GM20431 (cell line): Measurements from ENCODE around the gene EMX1.
"Not testable (repeated sequence)": the region's sequence is repeated elsewhere in the genome, so short reads cannot be mapped to it uniquely, and the experiment has no call there.

Source experiments
- in situ Hi-C: fragments of 300-500 bp; cut with MseI, MboI; formaldehyde crosslinking; loops from one replicate; pipeline ENCODE4 v1.15.0; 2020; ENCODE audit warnings: low sequenced_read_pairs; ENCODE audit not compliant: unreplicated experiment

EMX1 gene

DNA sequence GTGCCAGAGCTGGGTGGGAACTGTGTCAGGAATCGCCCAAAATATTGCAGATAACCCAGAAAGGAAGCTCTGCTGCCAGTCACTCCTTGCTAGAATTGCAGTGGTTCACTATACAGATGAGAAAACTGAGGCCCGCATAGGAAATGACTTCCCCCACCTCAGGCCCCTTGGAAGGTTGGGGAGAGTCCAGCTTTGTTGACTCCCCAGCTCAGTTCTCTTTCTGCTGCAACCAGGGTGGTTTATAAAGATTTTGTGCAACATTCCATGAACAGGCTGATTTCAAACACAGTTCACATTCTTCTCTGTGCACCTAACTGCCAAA, 18.8 kb upstream of the EMX1 start:
- in situ Hi-C loops, result no loop called here

DNA sequence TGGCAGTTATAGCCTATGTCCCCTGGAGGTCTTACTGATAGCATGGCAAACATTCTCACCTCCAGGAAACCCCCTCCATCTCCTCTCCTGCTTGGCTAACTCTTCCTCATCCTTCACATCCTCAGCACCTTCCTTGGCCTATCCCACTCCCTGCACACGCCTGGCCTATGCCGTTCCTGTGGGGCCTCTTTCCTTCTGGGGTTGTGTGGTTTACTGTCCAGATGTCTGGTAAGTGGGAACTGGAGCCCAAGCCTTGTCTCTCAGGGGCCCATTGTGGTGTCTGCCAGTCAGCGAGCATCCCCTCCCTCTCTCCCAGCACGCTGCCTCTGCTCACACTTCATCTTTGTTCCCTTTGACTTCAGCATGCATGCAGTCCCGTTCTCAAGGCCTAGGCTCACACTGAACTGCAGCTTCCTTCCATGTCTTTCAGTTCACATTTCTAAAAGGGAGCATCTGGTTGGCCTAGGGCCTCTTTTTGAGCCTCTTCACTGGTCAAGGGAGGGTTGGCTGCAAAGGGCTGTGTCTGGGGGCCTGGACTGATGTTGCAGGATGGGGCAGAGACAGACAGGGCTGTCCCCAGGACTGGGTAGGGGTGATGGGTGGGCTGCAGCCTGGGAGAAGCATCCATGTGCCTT, 17.0 kb upstream of the EMX1 start:
- in situ Hi-C loops, result no loop called here

DNA sequence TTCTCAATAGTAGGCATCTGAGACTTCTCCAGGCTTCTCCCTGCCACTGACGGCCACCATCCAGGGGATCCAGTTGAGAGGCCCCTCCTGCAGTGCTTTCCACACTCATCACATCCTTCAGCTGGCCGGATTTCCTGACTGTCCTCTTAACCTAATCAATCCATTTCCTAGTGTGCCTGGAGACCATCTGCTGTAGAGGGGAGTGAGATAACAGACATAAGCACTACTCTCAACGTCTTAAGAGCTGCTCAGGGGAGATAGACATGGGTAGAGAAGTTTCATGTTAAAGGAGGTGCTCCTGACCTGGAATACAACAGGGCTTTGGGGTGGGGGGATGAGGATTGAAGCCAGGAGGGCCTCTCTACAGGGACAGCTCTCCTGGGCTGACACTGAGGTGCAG, 15.9 kb upstream of the EMX1 start:
- in situ Hi-C loops, result no loop called here

DNA sequence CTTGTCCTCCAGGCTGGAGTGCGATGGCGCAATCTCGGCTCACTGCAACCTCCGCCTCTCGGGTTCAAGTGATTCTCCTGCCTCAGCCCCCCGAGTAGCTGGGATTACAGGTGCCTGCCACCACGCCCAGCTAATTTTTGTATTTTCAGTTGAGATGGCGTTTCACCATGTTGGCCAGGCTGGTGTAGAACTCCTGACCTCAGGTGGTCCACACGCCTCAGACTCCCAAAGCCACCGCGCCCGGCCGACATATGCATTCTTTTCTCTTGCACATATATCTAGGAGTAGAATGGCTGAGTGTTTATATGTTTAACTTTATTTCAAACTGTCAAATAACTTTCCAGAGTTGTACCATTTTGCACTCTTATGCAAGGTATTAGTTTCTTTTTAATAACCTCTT, 9.9 kb upstream of the EMX1 start:
- in situ Hi-C loops, result not testable (repeated sequence)

DNA sequence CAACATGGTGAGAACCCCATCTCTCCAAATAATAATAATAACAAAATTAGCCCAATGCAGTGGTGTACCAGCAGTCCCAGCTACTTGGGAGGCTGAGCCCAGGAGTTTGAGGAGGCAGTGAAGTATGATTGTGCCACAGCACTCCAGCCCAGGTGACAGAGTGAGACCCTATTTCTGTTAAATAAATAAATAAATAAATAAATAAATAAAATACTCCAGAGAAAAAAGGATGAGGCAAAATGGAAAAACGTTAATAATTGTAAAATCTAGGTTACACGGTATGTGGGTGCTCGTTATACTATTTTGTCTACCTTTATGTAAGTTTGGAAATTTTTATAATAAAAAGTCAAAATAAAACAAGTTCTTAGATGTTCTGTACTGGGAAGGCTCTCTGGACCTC, 8.6 kb upstream of the EMX1 start:
- in situ Hi-C loops, result no loop called here

DNA sequence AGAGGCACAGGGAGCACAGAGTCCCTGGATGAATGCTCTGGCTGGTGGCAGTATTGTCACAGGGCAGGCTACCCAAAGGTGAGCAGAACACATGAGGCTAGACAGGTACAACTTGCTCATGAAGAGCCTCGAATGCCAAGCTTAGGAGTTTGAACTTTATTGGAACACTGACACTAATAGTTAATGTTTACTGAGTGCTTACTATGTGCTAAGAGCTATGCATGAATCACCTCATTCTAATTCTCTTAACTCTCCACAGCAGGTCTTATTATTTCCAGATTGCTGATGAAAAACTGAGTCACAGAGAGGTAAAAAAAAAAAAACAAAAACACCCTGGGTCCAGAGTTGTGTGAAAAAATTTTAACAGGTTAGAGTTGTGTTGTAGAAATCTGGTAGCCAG, 6.1 kb upstream of the EMX1 start:
- in situ Hi-C loops, result no loop called here

DNA sequence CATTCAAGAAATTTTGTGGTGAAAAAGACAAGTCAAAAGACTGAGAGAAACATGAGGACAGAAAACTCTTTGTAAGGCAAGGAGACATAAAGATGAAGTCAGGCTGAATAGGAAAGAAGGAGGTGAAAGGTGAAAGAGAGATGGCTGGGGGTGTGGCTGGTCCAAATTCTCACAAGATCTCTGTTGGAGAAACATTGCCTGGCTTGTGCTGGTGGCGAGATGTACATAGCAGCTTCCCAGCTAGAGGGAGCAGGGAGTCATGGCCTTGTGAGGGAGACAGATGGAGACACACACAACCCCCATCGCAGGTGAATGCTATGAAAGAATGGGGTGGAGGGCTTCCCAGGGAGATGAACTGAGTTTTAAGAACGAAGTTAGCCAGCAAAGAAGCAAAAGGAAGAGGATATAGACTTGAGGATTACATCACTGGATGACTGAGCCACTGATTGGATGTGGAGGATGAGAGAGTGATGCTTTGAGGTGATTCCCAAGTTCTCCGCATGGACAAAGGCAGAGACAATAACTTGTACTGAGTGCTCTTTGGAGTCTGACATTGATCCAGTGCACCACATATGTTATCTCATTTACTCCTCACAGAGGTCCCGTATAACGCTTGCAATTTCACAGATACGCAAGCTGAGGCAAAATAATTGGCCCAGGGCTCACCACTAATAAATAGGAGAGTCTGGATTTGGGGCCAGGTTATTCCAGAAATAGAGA, 3.7 kb upstream of the EMX1 start:
- in situ Hi-C loops, result no loop called here

DNA sequence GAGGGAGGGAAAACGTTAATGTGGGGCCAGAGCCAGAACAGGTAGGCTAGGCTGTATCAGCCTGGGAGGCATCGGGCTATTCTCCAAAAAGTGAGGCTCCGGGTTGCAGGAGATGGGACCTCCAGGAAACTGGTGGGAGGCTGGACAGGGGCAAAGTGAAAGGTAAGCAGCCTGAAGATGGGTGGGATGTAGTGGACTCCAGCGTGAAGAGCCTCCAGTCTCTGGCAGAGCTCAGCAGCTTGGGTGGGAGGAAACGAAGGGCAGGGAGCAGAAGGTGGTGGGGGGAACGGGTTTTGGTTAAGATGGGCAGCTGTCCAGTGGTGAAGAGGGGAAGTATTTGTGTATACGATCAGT, 3.1 kb upstream of the EMX1 start:
- in situ Hi-C loops, result no loop called here

DNA sequence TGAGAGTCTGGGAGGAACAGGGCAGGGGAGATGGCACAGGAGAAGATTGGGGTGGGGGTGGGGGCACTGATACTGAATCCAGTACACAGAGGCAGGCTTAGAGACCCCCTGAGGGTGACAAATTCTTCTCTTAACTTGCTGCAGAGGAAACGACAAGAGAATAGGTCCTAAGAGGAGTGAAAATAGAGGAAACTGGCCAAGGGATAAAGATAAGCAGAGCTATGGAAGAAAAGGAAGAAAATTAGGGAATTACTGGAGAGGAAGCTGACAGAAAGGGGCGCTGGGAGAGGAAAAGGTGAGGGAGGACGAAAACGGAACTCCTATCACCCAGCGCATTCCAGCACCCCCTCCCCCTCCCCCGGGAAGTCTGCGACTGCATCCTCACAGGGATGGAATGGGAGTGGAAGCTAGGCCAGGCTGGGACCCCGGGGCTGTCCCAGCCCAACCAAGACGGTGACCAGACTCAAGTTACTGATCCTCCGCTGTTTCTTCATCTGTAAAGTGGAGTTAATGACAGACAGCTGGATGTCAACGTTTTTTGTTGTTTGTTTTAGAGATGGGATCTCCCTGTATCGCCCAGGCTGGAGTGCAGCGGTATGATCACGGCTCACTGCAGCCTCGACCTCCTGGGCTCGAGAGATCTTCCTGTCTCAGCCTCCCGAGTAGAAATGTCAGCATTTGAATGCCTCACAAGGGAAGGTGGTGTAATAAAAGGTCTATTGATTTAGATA, 2.6 kb upstream of the EMX1 start:
- in situ Hi-C loops, result no loop called here

DNA sequence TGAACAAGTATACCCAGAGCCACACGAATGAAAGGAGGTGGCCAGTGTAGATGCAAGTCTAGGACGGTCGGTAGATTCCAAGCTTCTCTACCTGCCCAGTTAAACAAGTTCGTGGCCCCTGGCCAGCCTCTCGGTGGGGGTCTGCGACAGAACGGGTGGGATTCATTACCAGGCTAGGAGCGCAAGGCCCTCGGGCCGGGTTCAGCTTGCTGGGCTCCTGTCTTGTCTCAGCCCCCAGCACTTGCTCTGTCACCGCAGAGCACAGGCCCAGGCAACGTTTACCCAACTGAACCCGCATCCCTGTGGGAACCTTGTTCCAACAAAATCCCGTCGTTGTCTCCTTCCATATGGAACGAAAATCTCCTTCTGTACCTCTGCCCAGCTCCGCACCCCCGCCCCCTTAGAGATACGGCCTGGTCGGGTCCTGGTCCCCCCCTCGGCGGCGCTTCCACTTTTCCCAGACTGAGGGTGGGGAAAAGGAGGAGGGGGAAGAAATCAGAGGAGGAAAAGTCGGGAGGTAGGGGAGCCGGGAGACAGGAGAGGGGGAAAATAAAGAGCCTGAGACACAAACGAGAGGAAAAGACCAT, 1.9 kb upstream of the EMX1 start:
- in situ Hi-C loops, result no loop called here

DNA sequence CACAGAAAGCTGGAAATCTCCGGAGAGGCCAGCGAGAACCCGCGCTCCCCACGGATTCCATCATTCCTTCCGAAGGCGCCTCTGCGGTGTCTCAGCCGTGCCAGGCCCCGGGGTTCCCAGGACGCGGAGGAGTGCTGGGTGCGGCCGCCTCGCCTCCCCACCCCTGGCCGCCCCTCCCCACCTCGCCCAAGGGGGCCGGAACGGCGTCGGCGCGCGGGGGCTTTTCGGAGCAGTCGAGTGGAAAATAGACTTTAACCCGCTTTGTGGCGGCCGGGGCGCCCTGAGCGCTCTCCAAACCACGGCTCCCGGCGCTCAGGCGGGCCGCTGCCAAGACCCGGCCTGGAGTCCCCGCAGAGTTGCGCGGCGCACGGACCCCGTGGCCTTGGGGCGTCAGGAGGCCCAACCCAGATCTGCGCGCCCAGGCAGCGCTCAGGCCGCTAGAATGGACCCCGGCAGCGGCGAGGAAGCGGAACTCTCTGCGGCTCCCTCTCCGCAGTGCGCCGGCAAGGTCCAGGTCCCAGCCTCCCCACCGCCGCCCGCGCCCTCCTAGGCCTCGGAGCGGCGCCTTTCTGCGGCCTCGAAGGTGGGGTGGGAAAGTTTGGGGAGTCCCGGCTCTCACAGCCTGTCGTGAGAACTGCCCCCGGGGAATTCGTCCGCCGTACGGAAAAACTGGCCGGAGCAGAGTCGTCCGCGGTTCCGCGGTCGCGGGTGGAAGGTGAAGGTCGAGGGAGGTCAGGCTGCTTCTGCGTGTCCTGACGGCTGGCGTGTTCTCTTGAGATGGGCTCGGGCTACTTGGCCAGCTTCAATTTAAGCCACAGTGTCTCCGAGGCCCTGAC, 1.2 kb upstream of the EMX1 start:
- in situ Hi-C loops, result no loop called here

DNA sequence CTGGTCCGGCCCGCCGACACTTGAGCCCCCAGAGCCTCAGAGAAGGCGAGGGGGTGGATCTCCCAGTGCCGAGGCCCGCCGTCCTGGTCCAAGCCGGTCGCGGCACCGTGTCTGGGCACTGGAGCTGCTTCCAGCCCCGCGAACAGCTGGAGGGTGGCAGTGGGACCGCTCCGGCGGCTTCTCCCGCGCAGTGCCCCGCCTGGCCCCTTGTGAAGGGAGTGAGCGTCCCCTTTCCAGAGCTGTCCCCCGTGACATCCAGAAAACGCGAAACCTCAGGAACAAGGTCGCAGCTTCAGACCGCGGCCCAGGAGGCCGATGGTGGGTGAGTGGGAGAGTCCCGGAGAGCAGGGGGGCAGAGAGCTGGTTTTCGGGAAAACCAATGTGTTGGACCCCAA, 579 bp upstream of the EMX1 start:
- in situ Hi-C loops, result no loop called here

DNA sequence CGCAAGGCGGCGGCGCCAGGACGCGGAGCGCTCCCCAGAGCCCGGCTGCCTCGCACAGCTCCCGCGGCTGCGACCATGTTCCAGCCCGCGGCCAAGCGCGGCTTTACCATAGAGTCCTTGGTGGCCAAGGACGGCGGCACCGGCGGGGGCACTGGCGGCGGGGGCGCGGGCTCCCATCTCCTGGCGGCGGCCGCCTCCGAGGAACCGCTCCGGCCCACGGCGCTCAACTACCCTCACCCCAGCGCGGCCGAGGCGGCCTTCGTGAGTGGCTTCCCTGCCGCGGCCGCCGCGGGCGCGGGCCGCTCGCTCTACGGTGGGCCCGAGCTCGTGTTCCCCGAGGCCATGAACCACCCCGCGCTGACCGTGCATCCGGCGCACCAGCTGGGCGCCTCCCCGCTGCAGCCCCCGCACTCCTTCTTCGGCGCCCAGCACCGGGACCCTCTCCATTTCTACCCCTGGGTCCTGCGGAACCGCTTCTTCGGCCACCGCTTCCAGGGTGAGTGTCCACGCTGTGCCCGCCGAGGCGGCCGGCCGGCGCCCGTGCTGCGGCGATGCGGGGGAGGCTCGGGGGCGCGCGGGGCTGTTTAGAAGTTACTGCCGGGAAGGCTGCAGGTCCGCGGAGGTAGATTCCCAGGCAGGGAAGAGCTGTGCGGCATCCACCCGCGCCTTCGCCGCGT, 696 bp downstream of the EMX1 start:
- in situ Hi-C loops, result no loop called here

DNA sequence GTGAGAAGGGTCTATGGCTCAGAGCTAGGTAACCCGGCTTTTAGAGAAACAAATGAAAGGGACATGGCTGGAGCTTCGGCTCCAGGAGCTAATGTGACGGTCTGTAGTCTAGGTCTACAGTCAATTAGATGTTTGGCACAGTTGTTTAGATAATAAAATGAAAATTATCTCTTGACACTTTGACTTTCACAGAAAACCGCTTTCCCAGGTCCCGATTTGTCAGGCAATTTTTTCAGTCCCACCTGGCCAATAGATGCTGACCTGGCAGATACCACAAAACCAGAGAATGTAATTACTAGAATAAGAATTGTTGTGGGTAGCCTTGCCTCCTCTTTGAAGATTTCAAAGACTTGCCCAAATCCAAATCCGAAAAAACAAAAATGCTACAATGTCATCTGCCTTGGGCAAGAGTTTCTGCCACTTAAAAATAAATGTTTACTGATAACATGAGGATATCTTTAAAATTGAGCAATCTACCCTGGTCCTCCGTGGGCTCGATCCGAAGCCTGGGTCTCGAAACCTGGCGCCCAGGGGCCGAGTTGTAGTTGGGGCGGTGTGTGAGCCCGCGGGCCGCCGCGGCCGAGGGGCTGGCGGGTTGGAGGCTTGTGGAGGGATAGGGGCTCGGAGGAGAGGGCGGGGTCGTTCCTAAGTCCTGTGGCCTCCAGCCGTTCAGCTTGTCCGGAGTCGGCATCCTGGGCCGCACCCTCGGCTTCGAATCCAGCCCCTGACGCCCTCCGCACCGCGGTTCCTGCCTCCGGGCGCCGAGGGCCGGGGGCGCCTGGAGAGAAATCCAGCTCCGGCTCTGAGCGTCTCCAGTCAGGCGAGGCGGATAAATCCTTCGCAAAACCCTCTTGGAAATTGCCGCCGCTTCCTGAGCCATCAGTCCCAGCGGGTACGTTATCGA, 2.3 kb downstream of the EMX1 start:
- in situ Hi-C loops, result no loop called here

DNA sequence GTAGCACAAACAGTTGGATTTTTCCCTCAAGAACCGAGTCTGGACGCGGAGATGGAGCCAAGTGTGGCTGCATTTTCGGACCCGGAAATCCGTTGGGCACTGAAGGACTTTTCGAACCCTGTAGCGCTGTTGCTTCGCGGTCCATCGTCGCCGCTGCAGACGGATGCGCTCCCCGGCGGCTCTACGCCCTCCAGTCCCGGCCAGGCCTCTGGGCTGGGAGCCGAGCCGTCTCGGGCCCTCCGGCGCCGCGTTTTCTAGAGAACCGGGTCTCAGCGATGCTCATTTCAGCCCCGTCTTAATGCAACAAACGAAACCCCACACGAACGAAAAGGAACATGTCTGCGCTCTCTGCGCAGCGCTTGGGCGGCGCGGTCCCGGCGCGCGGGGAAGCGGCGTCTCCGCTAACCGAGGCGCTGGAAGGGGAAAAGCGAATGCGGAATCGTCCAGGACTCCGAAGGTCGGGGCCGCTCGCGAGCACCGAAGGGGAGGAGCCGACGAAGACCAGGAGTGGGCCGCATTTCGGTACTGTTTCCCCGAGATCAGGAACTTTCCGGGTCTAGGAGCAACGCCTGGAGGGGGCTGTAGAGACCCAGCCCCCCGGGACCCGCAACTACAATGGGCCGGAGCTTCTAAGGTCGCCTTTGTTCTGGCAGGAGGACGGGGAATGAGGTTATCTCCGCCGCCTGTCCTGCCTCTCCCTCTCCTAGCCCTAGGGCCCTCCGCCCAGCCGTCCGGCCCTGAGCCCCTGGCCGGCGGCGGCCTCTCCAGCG, 3.2 kb downstream of the EMX1 start:
- in situ Hi-C loops, result no loop called here

DNA sequence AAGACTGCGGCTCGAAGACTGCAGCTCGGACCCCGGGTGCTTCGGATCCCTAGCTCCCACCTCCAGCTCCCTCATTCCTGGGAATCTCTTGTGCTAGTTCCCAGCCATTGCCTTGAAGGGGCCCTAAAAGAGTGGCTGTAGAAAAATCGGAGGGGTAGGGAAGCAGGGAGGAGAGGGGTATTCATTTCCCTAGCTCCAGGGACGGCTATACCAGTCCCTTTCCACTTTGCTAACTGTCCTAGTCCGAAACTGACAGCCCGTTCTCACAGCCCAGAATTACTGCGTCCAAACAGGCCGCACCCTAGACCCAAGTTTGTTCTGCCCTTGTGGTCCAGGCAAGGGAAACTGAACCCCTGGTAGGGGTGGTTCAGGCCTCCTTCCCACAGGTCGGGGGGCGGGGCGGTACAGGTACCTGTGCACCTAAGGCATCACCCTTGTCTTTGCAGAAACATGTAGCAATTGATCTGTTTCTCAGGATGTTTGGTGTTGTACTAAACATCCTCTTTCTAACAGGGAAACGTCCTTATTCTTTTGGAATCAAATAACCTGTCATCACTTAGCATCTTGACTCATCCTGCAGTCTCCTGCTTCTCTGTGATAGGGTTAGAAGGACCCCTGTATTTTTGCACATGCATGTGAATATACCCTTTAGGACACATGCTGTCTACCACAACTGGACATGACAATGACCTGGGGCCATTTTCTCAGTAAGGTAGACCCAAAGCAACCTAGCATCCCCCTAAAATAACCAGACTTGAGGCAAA, 4.0 kb downstream of the EMX1 start:
- in situ Hi-C loops, result no loop called here

DNA sequence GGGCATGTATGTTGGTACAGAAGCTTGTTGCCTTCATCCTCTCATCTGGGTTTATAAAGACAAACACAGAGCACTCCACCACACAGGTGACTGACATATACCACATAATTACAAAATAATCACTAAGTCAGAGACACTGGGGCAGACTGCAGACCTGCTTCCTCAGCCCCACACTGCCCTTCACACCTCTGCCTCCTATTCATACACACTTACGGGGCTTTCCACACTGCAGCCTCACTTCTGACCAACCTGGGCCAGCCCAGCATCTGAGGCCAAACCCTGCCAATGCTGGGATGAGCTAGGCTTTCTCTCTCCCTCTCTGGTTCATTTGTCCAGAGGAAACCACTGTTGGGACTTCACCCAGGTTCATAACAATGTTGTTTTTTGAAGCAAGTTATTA, 4.5 kb downstream of the EMX1 start:
- in situ Hi-C loops, result no loop called here
